Measurements from ENCODE around the gene MYO18A. TPM values are rescaled to one million over a fixed set of nuclear protein-coding genes. Genes with fewer than 3 reads are reported as not detected.
"Not testable (repeated sequence)": the region's sequence is repeated elsewhere in the genome, so short reads cannot be mapped to it uniquely, and the experiment has no call there.

Gene MYO18A
- total RNA-seq, 4 donors from 2014 or later = 71.6 to 125 (median 104) TPM

- DNase-seq (ENCODE audit: low spot score in 2 of 2) = no peak
- TF ChIP-seq POLR2A (IDR thresholded peaks at IDR 0.05) (no peak), EP300 (IDR thresholded peaks at IDR 0.05) (no peak), CTCF (IDR thresholded peaks at IDR 0.05) (no peak)
- Histone ChIP-seq H3K27me3 (no peaks in the 10 kb centered on the region), H3K27ac (no peak overlapping the region), H3K4me1 (no peaks in the 10 kb centered on the region), H3K36me3 (no peaks in the 10 kb centered on the region), H3K4me3 (no peak overlapping the region), H3K9me3 (no peaks in the 10 kb centered on the region)
- 50 to 68% methylated on average over 2 of the region's 2 CpGs for WGBS, 2 donors
Measured at GRCh38 chr17:29207975-29208374, 27.8 kb upstream of the MYO18A start.

GRCh38 chr17:29205047-29205446 lies 24.8 kb upstream of the MYO18A start:
- TF ChIP-seq CTCF (IDR thresholded peaks at IDR 0.05) (no peak), POLR2A (IDR thresholded peaks at IDR 0.05) (no peak), EP300 (IDR thresholded peaks at IDR 0.05) (no peak)
- DNase-seq (ENCODE audit: low spot score in 2 of 2) = no peak
- Histone ChIP-seq H3K27me3 (no peaks in the 10 kb centered on the region), H3K4me1 (no peaks in the 10 kb centered on the region), H3K27ac (no peak overlapping the region), H3K4me3 (no peak overlapping the region), H3K9me3 (no peaks in the 10 kb centered on the region), H3K36me3 (no peaks in the 10 kb centered on the region)
- 67 to 71% methylated on average over 2 of the region's 2 CpGs for WGBS, 2 donors

- not testable (repeated sequence) for H3K4me3 ChIP-seq; H3K4me1 ChIP-seq; H3K9me3 ChIP-seq; DNase-seq (ENCODE audit: low spot score in 2 of 2); H3K36me3 ChIP-seq; H3K27me3 ChIP-seq; H3K27ac ChIP-seq
- WGBS, 2 donors = 85 to 86% methylated on average over 16 of the region's 16 CpGs
Measured at GRCh38 chr17:29204068-29204804, 24.0 kb upstream of the MYO18A start.

GRCh38 chr17:29197516-29198272 lies 17.5 kb upstream of the MYO18A start:
- no peak for DNase-seq (ENCODE audit: low spot score in 2 of 2)

More at GRCh38 chr17:29197516-29198272, 17.5 kb upstream of the MYO18A start:
- Histone ChIP-seq H3K27ac (no peak overlapping the region), H3K9me3 (no peaks in the 10 kb centered on the region), H3K36me3 (no peaks in the 10 kb centered on the region), H3K4me1 (no peaks in the 10 kb centered on the region), H3K27me3 (no peaks in the 10 kb centered on the region), H3K4me3 (no peak overlapping the region)
- WGBS, 2 donors = 83 to 87% methylated on average over 16 of the region's 16 CpGs
- no peak for TF ChIP-seq POLR2A (IDR thresholded peaks at IDR 0.05)
- no peak for TF ChIP-seq CTCF (IDR thresholded peaks at IDR 0.05)
- TF ChIP-seq EP300 (IDR thresholded peaks at IDR 0.05) = no peak

Measured in tibial nerve (tissue), 4 donors.